HepG2 (cell line): ENCODE measurements around the gene NCOA4. TPM values are rescaled to one million over a fixed set of nuclear protein-coding genes. Genes with fewer than 3 reads are reported as not detected.

Experiments
- CENPX ChIP-seq: sonication (generic); formaldehyde crosslinking; IDR thresholded peaks from 2 replicates; pipeline ENCODE4 v1.9.0; 2021; ENCODE audit warnings: mild to moderate bottlenecking, missing genetic modification reagents, moderate library complexity
- DR1 ChIP-seq: sonication (generic); formaldehyde crosslinking; IDR thresholded peaks from 2 replicates; pipeline ENCODE4 v1.8.0; 2021; ENCODE audit warnings: mild to moderate bottlenecking, missing genetic modification reagents, inconsistent platforms
- ZNF101 ChIP-seq: sonication (generic); formaldehyde crosslinking; IDR thresholded peaks from 2 replicates; pipeline ENCODE4 v1.4.0; 2020; ENCODE audit warnings: mild to moderate bottlenecking, low read depth, missing genetic modification reagents, borderline replicate concordance
- ZNF296 ChIP-seq: sonication (generic); formaldehyde crosslinking; conservative IDR thresholded peaks from 2 replicates; pipeline ENCODE4 v1.5.0; 2020; ENCODE audit warnings: mild to moderate bottlenecking, missing genetic modification reagents
- ZNF337 ChIP-seq: sonication (generic); formaldehyde crosslinking; IDR thresholded peaks from 2 replicates; pipeline ENCODE4 v1.5.1; 2020; ENCODE audit warnings: missing genetic modification reagents, low read depth, mild to moderate bottlenecking, borderline replicate concordance
- ZNF33B ChIP-seq: sonication (generic); formaldehyde crosslinking; IDR thresholded peaks from 2 replicates; pipeline ENCODE4 v1.5.1; 2020; ENCODE audit warnings: mild to moderate bottlenecking, missing genetic modification reagents
- ZNF468 ChIP-seq: sonication (generic); formaldehyde crosslinking; IDR thresholded peaks from 2 replicates; pipeline ENCODE4 v1.8.0; 2022; ENCODE audit warnings: mild to moderate bottlenecking, moderate library complexity, missing genetic modification reagents
- ZNF644 ChIP-seq: IDR thresholded peaks from 2 replicates; pipeline ENCODE4 v1.6.1; 2016; ENCODE audit warnings: low read depth
- ZSCAN25 ChIP-seq: sonication (generic); formaldehyde crosslinking; IDR thresholded peaks from 2 replicates; pipeline ENCODE4 v1.8.0; 2022; ENCODE audit warnings: mild to moderate bottlenecking, missing genetic modification reagents
- polyA plus RNA-seq, 8 experiments: library from polyadenylated mRNA; depleted of rRNA in 3 of 8; stranded (reverse) in 7 of 8; unstranded in 1 of 8; fragments of >200 nt; fragmentation: Illumina TruSeq in 4 of 8; extraction: Trizol in 4 of 8; gene quantifications; 2 replicates each; pipeline versions ENCODE4 v1.2.1 to v1.2.3, GENCODE V29; 2011 to 2016; ENCODE audit warnings: low read depth in 4 of 8, missing spikeins in 1 of 8, mixed read lengths in 1 of 8; ENCODE audit not compliant: insufficient read depth in 1 of 8
- total RNA-seq, 5 experiments: library from RNA; depleted of rRNA; stranded (reverse); fragments of >200 nt; fragmentation: Illumina TruSeq; extraction: Trizol; gene quantifications; 2 replicates each; pipeline ENCODE4 v1.2.3, GENCODE V29; 2016; ENCODE audit warnings: low read depth in 1 of 5
- TF ChIP-seq, protein P1 (sequence below): sonication (generic); formaldehyde crosslinking; IDR thresholded peaks from 2 replicates; pipeline ENCODE4 v1.5.0; 2020; ENCODE audit warnings: mild to moderate bottlenecking, missing genetic modification reagents, borderline replicate concordance
- TF ChIP-seq, protein P2 (sequence below): sonication (generic); formaldehyde crosslinking; IDR thresholded peaks from 2 replicates; pipeline ENCODE4 v1.4.0; 2020; ENCODE audit warnings: low read depth, missing genetic modification reagents
- TF ChIP-seq, protein P3 (sequence below): sonication (generic); formaldehyde crosslinking; IDR thresholded peaks from 2 replicates; pipeline ENCODE4 v1.4.0; 2020; ENCODE audit warnings: missing genetic modification reagents, low read depth, mild to moderate bottlenecking, borderline replicate concordance
- TF ChIP-seq, protein P4 (sequence below): sonication (generic); formaldehyde crosslinking; IDR thresholded peaks from 2 replicates; pipeline ENCODE4 v1.8.0; 2022; ENCODE audit warnings: low read depth, missing genetic modification reagents

The NCOA4 gene
- total and polyA plus RNA-seq, 2 of the 13 experiments (the other 11 are each of a cell fraction or from before 2014, with no cell fraction given) = 306 to 400 TPM

DNA sequence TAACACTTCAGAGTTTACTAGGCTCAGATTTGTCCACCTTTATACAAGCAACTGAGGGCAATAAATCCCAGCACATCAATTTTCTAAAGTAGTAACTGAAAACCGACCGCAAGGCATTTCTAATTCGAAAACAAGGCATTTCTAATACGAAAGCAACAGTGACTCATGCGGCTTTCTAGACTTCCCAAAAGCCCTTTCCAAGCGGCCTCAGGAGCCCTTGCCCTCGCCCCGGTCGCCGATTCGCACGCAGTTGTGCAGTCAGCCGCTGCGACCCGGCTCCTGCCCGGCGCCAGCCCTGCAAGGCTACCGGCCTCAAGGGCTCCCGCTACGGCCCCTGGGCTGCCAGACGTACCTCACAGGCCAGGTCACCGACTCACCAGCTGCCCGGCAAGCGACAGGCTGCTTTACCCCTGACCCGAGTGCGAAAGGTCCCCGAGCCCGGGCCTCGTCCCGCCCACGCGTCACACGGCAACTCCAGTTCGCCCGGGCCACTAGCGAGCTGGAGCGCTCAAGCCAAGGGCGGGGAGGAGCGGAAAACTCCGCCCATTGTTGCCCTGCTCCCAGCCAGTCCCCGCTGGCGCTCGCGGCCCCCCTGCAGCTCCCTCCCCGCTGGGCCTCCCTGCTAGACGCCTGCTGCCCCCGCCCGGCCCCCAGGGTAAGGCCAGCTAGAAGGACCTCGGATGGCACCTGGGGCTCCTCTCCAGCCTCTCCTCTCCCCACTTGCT lies 7.3 kb downstream of the NCOA4 start (continued):
- TF ChIP-seq, protein P1, sequence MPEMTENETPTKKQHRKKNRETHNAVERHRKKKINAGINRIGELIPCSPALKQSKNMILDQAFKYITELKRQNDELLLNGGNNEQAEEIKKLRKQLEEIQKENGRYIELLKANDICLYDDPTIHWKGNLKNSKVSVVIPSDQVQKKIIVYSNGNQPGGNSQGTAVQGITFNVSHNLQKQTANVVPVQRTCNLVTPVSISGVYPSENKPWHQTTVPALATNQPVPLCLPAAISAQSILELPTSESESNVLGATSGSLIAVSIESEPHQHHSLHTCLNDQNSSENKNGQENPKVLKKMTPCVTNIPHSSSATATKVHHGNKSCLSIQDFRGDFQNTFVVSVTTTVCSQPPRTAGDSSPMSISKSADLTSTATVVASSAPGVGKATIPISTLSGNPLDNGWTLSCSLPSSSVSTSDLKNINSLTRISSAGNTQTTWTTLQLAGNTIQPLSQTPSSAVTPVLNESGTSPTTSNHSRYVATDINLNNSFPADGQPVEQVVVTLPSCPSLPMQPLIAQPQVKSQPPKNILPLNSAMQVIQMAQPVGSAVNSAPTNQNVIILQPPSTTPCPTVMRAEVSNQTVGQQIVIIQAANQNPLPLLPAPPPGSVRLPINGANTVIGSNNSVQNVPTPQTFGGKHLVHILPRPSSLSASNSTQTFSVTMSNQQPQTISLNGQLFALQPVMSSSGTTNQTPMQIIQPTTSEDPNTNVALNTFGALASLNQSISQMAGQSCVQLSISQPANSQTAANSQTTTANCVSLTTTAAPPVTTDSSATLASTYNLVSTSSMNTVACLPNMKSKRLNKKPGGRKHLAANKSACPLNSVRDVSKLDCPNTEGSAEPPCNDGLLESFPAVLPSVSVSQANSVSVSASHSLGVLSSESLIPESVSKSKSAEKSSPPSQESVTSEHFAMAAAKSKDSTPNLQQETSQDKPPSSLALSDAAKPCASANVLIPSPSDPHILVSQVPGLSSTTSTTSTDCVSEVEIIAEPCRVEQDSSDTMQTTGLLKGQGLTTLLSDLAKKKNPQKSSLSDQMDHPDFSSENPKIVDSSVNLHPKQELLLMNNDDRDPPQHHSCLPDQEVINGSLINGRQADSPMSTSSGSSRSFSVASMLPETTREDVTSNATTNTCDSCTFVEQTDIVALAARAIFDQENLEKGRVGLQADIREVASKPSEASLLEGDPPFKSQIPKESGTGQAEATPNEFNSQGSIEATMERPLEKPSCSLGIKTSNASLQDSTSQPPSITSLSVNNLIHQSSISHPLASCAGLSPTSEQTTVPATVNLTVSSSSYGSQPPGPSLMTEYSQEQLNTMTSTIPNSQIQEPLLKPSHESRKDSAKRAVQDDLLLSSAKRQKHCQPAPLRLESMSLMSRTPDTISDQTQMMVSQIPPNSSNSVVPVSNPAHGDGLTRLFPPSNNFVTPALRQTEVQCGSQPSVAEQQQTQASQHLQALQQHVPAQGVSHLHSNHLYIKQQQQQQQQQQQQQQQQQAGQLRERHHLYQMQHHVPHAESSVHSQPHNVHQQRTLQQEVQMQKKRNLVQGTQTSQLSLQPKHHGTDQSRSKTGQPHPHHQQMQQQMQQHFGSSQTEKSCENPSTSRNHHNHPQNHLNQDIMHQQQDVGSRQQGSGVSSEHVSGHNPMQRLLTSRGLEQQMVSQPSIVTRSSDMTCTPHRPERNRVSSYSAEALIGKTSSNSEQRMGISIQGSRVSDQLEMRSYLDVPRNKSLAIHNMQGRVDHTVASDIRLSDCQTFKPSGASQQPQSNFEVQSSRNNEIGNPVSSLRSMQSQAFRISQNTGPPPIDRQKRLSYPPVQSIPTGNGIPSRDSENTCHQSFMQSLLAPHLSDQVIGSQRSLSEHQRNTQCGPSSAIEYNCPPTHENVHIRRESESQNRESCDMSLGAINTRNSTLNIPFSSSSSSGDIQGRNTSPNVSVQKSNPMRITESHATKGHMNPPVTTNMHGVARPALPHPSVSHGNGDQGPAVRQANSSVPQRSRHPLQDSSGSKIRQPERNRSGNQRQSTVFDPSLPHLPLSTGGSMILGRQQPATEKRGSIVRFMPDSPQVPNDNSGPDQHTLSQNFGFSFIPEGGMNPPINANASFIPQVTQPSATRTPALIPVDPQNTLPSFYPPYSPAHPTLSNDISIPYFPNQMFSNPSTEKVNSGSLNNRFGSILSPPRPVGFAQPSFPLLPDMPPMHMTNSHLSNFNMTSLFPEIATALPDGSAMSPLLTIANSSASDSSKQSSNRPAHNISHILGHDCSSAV (CRISPR knock-in tag) = no peak
- TF ChIP-seq, protein P2, sequence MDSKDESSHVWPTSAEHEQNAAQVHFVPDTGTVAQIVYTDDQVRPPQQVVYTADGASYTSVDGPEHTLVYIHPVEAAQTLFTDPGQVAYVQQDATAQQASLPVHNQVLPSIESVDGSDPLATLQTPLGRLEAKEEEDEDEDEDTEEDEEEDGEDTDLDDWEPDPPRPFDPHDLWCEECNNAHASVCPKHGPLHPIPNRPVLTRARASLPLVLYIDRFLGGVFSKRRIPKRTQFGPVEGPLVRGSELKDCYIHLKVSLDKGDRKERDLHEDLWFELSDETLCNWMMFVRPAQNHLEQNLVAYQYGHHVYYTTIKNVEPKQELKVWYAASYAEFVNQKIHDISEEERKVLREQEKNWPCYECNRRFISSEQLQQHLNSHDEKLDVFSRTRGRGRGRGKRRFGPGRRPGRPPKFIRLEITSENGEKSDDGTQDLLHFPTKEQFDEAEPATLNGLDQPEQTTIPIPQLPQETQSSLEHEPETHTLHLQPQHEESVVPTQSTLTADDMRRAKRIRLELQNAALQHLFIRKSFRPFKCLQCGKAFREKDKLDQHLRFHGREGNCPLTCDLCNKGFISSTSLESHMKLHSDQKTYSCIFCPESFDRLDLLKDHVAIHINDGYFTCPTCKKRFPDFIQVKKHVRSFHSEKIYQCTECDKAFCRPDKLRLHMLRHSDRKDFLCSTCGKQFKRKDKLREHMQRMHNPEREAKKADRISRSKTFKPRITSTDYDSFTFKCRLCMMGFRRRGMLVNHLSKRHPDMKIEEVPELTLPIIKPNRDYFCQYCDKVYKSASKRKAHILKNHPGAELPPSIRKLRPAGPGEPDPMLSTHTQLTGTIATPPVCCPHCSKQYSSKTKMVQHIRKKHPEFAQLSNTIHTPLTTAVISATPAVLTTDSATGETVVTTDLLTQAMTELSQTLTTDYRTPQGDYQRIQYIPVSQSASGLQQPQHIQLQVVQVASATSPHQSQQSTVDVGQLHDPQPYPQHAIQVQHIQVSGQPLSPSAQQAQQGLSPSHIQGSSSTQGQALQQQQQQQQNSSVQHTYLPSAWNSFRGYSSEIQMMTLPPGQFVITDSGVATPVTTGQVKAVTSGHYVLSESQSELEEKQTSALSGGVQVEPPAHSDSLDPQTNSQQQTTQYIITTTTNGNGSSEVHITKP (CRISPR knock-in tag) = 0 out of 2 replicates have a peak, but pooled peaks have one; percentile 36
- TF ChIP-seq ZNF644 = no peak
- TF ChIP-seq, protein P3, sequence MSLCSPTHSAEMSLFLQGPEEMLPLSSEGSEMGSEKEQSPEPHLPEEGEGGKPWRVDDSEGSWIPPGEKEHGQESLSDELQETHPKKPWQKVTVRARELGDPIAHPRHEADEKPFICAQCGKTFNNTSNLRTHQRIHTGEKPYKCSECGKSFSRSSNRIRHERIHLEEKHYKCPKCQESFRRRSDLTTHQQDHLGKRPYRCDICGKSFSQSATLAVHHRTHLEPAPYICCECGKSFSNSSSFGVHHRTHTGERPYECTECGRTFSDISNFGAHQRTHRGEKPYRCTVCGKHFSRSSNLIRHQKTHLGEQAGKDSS (CRISPR knock-in tag) = peak; percentile 72; the same call in 1 of the 2 replicates
- peak; percentile 54; the same call in 1 of the 2 replicates for TF ChIP-seq ZNF337 (CRISPR knock-in tag)
- peak; percentile 67; the same call in 1 of the 2 replicates for TF ChIP-seq ZNF33B (CRISPR knock-in tag)
- peak; percentile 77 for TF ChIP-seq DR1 (CRISPR knock-in tag)
- no peak for TF ChIP-seq CENPX (CRISPR knock-in tag)
- TF ChIP-seq ZNF468 (CRISPR knock-in tag) = no peak
- no peak for TF ChIP-seq ZNF101 (CRISPR knock-in tag)
- TF ChIP-seq, protein P4, sequence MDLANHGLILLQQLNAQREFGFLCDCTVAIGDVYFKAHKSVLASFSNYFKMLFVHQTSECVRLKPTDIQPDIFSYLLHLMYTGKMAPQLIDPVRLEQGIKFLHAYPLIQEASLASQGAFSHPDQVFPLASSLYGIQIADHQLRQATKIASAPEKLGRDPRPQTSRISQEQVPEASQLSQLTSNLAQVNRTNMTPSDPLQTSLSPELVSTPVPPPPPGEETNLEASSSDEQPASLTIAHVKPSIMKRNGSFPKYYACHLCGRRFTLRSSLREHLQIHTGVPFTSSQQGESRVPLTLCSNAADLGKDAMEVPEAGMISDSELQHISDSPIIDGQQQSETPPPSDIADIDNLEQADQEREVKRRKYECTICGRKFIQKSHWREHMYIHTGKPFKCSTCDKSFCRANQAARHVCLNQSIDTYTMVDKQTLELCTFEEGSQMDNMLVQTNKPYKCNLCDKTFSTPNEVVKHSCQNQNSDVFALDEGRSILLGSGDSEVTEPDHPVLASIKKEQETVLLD (CRISPR knock-in tag) = no peak
- peak; percentile 80; the same call in 1 of the 2 replicates for TF ChIP-seq ZSCAN25
- no peak for TF ChIP-seq ZNF296 (CRISPR knock-in tag)
